Esophagus muscularis mucosa (tissue), 4 donors: Measurements from ENCODE around the gene AGAP1. TPM values are rescaled to one million over a fixed set of nuclear protein-coding genes. Genes with fewer than 3 reads are reported as not detected.

Source experiments
- DNase-seq: peaks from one replicate; pipeline ENCODE4 v3.0.0-alpha.2; 2017; ENCODE audit errors: extremely low spot score
- H3K27ac ChIP-seq, 4 donors: fragments of 200-600 bp; sonication (generic); replicated peaks in 1 of 4; 1 replicate in 3 of 4; 2 replicates in 1 of 4; pipeline ENCODE4 v1.5.1; 2016 to 2019; ENCODE audit warnings: mild to moderate bottlenecking in 1 of 4
- H3K27me3 ChIP-seq, 4 donors: fragments of 200-600 bp; sonication (generic); one replicate each; pipeline versions ENCODE4 v1.5.1 to v1.6.0; 2016 to 2019
- H3K36me3 ChIP-seq, 4 donors: fragments of 200-600 bp; sonication (generic); one replicate each; pipeline ENCODE4 v1.5.1; 2016 to 2019
- H3K4me1 ChIP-seq, 4 donors: fragments of 200-600 bp; sonication (generic); one replicate each; pipeline ENCODE4 v1.5.1; 2016 to 2019
- H3K4me3 ChIP-seq, 4 donors: fragments of 200-600 bp; sonication (generic); 1 replicate in 2 of 4; 2 replicates in 2 of 4; pipeline ENCODE4 v1.5.1; 2016 to 2019; ENCODE audit warnings: mild to moderate bottlenecking in 4 of 4, moderate library complexity in 1 of 4
- H3K9me3 ChIP-seq, 4 donors: fragments of 200-600 bp; sonication (generic); 1 replicate in 3 of 4; 2 replicates in 1 of 4; pipeline ENCODE4 v1.5.1; 2016 to 2019
- CTCF ChIP-seq, 3 experiments: fragments of 200-600 bp in 2 of 3; fragments of 450-650 bp in 1 of 3; sonication (generic) in 2 of 3; IDR thresholded peaks; one replicate each; pipeline ENCODE4 v1.5.1; 2017 to 2019; ENCODE audit warnings: antibody characterized with exemption in 3 of 3, mild to moderate bottlenecking in 2 of 3, moderate library complexity in 1 of 3
- EP300 ChIP-seq: sonication (generic); formaldehyde crosslinking; IDR thresholded peaks from one replicate; pipeline ENCODE4 v1.6.1; 2017; ENCODE audit warnings: antibody characterized with exemption
- POLR2A ChIP-seq: fragments of 450-650 bp; IDR thresholded peaks from one replicate; pipeline ENCODE4 v1.6.1; 2017; ENCODE audit warnings: antibody characterized with exemption, moderate library complexity, mild to moderate bottlenecking, low read depth
- POLR2AphosphoS5 ChIP-seq, 2 donors: sonication (generic); formaldehyde crosslinking; IDR thresholded peaks; one replicate each; pipeline ENCODE4 v1.6.1; 2017; ENCODE audit warnings: antibody characterized with exemption in 2 of 2
- WGBS: methylation state at CpG from one replicate; pipeline ENCODE4 v1.1.5; 2018; 5-methylcytosine and 5-hydroxymethylcytosine counted together
- intact Hi-C: fragments of 100-400 bp; cut with DNase I; formaldehyde crosslinking; loops from one replicate; pipeline ENCODE4 v1.15.1; 2023
- total RNA-seq, 4 donors: library from RNA; depleted of rRNA; stranded (reverse); fragments of >200 nt; gene quantifications; one replicate each; pipeline versions ENCODE4 v1.1.0 to v1.2.1, GENCODE V29; 2016

AGAP1 gene
- total RNA-seq, 4 donors from 2014 or later: 37.9 to 62.4 (median 47.2) TPM

- WGBS: 85% methylated on average over 4 of the region's 6 CpGs
- DNase-seq: no peak
- no peak overlapping the region for H3K27ac ChIP-seq
- intact Hi-C loops: no loop called here
- TF ChIP-seq POLR2A (no peak), CTCF (IDR thresholded peaks at IDR 0.05) (no peak), POLR2AphosphoS5 (IDR thresholded peaks at IDR 0.05) (no peak), EP300 (no peak)
- H3K36me3 ChIP-seq: peaks cover 0 to 8% (median 0%) of the 10 kb centered on the region in 4 donors
- H3K9me3 ChIP-seq: peaks cover 0 to 9% (median 6%) of the 10 kb centered on the region in 4 donors
- no peaks in the 10 kb centered on the region for H3K27me3 ChIP-seq
- H3K4me3 ChIP-seq: no peak overlapping the region
- peaks cover 22 to 37% (median 31%) of the 10 kb centered on the region in 4 donors for H3K4me1 ChIP-seq
Measured at GRCh38 chr2:235564884-235565530, 71.2 kb downstream of the AGAP1 start.

- Histone ChIP-seq H3K27me3 (no peaks in the 10 kb centered on the region), H3K27ac (no peak overlapping the region), H3K9me3 (peaks cover 0 to 9% (median 6%) of the 10 kb centered on the region in 4 donors), H3K4me3 (no peak overlapping the region), H3K4me1 (peaks cover 15 to 37% (median 27%) of the 10 kb centered on the region in 4 donors), H3K36me3 (peaks cover 0 to 8% (median 0%) of the 10 kb centered on the region in 4 donors)
- intact Hi-C loops: no loop called here
- DNase-seq: no peak
- 92% methylated on average over 10 of the region's 11 CpGs for WGBS
- no peak for TF ChIP-seq POLR2AphosphoS5 (IDR thresholded peaks at IDR 0.05)
- no peak for TF ChIP-seq EP300
- no peak for TF ChIP-seq CTCF (IDR thresholded peaks at IDR 0.05)
- no peak for TF ChIP-seq POLR2A
Measured at GRCh38 chr2:235566415-235566814, 72.6 kb downstream of the AGAP1 start.

- Histone ChIP-seq H3K4me1 (peaks cover 13 to 31% (median 24%) of the 10 kb centered on the region in 4 donors), H3K27me3 (no peaks in the 10 kb centered on the region), H3K36me3 (peaks cover 0 to 8% (median 0%) of the 10 kb centered on the region in 4 donors), H3K4me3 (no peak overlapping the region), H3K27ac (no peak overlapping the region), H3K9me3 (peaks cover 0 to 9% (median 6%) of the 10 kb centered on the region in 4 donors)
- intact Hi-C loops: no loop called here
- 89% methylated on average over 10 of the region's 10 CpGs for WGBS
- TF ChIP-seq POLR2AphosphoS5 (IDR thresholded peaks at IDR 0.05) (no peak), CTCF (IDR thresholded peaks at IDR 0.05) (no peak), EP300 (no peak), POLR2A (no peak)
- DNase-seq: no peak
Measured at GRCh38 chr2:235566931-235567495, 73.2 kb downstream of the AGAP1 start.

- DNase-seq: no peak
- H3K27me3 ChIP-seq: no peaks in the 10 kb centered on the region
- no peak overlapping the region for H3K27ac ChIP-seq
- H3K9me3 ChIP-seq: peaks cover 0 to 9% (median 6%) of the 10 kb centered on the region in 4 donors
- no peak overlapping the region for H3K4me3 ChIP-seq
- H3K36me3 ChIP-seq: peaks cover 0 to 8% (median 0%) of the 10 kb centered on the region in 4 donors
- intact Hi-C loops: no loop called here
- TF ChIP-seq POLR2AphosphoS5 (IDR thresholded peaks at IDR 0.05) (no peak), POLR2A (no peak), CTCF (IDR thresholded peaks at IDR 0.05) (no peak), EP300 (no peak)
- 88% methylated on average over 3 of the region's 5 CpGs for WGBS
- peaks cover 13 to 27% (median 20%) of the 10 kb centered on the region in 4 donors for H3K4me1 ChIP-seq
Measured at GRCh38 chr2:235567842-235568241, 74.0 kb downstream of the AGAP1 start.
